CD4-positive, alpha-beta T cell (primary cell): ENCODE results near the gene MRPS26. TPM values are rescaled to one million over a fixed set of nuclear protein-coding genes. Genes with fewer than 3 reads are reported as not detected.

Experiments used
- ATAC-seq: fragments of 200-7000 bp; cut with Tn5 transposase; one replicate; pipeline ENCODE4 v1.10.0; 2022; ENCODE audit warnings: mild to moderate bottlenecking; ENCODE audit not compliant: poor library complexity
- CTCF ChIA-PET: fragments of 350-600 bp; sonication (Branson Sonifier 250); formaldehyde crosslinking; loops from one replicate; lab custom pipeline; 2021; ENCODE audit warnings: antibody characterized with exemption, inconsistent platforms; lab: Charles Lee
- POLR2A ChIA-PET: fragments of 350-600 bp; sonication (Branson Sonifier 250); formaldehyde crosslinking; loops from one replicate; lab custom pipeline; 2021; ENCODE audit warnings: antibody characterized with exemption, inconsistent platforms; lab: Charles Lee
- DNase-seq, 14 experiments: peaks; one replicate each; pipeline ENCODE4 v3.0.0-alpha.2; 2013 to 2020; ENCODE audit warnings: mixed read lengths in 2 of 14
- H3K27ac ChIP-seq, 2 donors: one replicate each; pipeline versions ENCODE4 v1.5.1 to v1.7.0; 2013; ENCODE audit warnings: low read length in 2 of 2, low read depth in 1 of 2, mild to moderate bottlenecking in 1 of 2
- H3K27me3 ChIP-seq, 2 experiments: 1 replicate in 1 of 2; 2 replicates in 1 of 2; pipeline versions ENCODE4 v1.6.1 to v1.7.0; 2013; ENCODE audit warnings: low read length in 2 of 2, control low read depth in 1 of 2, mild to moderate bottlenecking in 1 of 2, moderate library complexity in 1 of 2; ENCODE audit not compliant: insufficient read depth in 2 of 2, control insufficient read depth in 1 of 2
- H3K36me3 ChIP-seq: one replicate; pipeline ENCODE4 v1.6.1; 2013; ENCODE audit warnings: low read length, control low read depth; ENCODE audit not compliant: insufficient read depth
- H3K4me1 ChIP-seq: one replicate; pipeline ENCODE4 v1.6.1; 2013; ENCODE audit warnings: low read length, control low read depth; ENCODE audit not compliant: insufficient read depth
- H3K4me3 ChIP-seq: one replicate; pipeline ENCODE4 v1.5.1; 2013; ENCODE audit warnings: mild to moderate bottlenecking, low read length, moderate library complexity
- H3K9me3 ChIP-seq, 2 experiments: 1 replicate in 1 of 2; 2 replicates in 1 of 2; pipeline versions ENCODE4 v1.6.1 to v1.7.0; 2013; ENCODE audit warnings: low read length in 2 of 2, mild to moderate bottlenecking in 2 of 2, control low read depth in 1 of 2, moderate library complexity in 1 of 2; ENCODE audit not compliant: control insufficient read depth in 1 of 2, insufficient read depth in 1 of 2
- H3K27ac Mint-ChIP-seq: one replicate; pipeline ENCODE4 v1.8.0; 2020; ENCODE audit warnings: mixed read lengths
- H3K27me3 Mint-ChIP-seq: one replicate; pipeline ENCODE4 v1.8.0; 2021; ENCODE audit warnings: mixed read lengths
- H3K36me3 Mint-ChIP-seq: one replicate; pipeline ENCODE4 v1.8.0; 2021; ENCODE audit warnings: low read depth, mixed read lengths
- H3K4me1 Mint-ChIP-seq: one replicate; pipeline ENCODE4 v1.8.0; 2021; ENCODE audit warnings: low read depth, mixed read lengths
- H3K4me3 Mint-ChIP-seq: one replicate; pipeline ENCODE4 v1.8.0; 2020; ENCODE audit warnings: mild to moderate bottlenecking, mixed read lengths
- H3K9me3 Mint-ChIP-seq: one replicate; pipeline ENCODE4 v1.8.0; 2020; ENCODE audit warnings: mixed read lengths
- CTCF ChIP-seq: fragments of 200-600 bp; IDR thresholded peaks from one replicate; pipeline ENCODE4 v1.8.0; 2022; ENCODE audit warnings: antibody characterized with exemption, mild to moderate bottlenecking
- intact Hi-C, 2 experiments: fragments of 100-400 bp; cut with DNase I in 1 of 2; cut with micrococcal nuclease in 1 of 2; formaldehyde crosslinking; loops; one replicate each; pipeline versions ENCODE4 v1.15.1 to v1.9.0; 2023 to 2025; cut with DNase I, micrococcal nuclease
- total RNA-seq, 174 experiments: library from RNA in 2 of 174; stranded (reverse) in 2 of 174; gene quantifications; one replicate each; pipeline ENCODE4 v1.2.3 and lab custom pipeline; 2021 to 2026

The MRPS26 gene
- total RNA-seq, 2 experiments from 2014 or later, result 19.3 to 22.7 TPM

GRCh38 chr20:3067139-3068014, 21.5 kb downstream of the MRPS26 start:
- Histone ChIP-seq H3K9me3 (peaks cover 0 to 2% of the 10 kb centered on the region in 2 experiments), H3K4me1 (peaks cover 18% of the 10 kb centered on the region), H3K27me3 (no peaks in the 10 kb centered on the region), H3K27ac (no peak overlapping the region), H3K36me3 (no peaks in the 10 kb centered on the region), H3K4me3 (no peak overlapping the region)
- Mint-ChIP-seq H3K27me3 (no peaks in the 10 kb centered on the region), H3K9me3 (no peaks in the 10 kb centered on the region), H3K27ac (no peak overlapping the region), H3K4me3 (no peak overlapping the region), H3K4me1 (peaks cover 30% of the 10 kb centered on the region), H3K36me3 (peaks cover 6% of the 10 kb centered on the region)
- intact Hi-C loops, result loop anchor here in 1 of 2 experiments (2.0 to 5.0 kb wide), 2 partner anchors 25 to 250 kb away; no protein-coding TSS in a partner anchor
- ChIA-PET CTCF (interaction anchor here (2.9 kb wide), 1 partner anchor 14 kb away, joined by 9 read pairs; no protein-coding TSS in a partner anchor), POLR2A (no interaction called here)
- no peak for ATAC-seq
- no peak for DNase-seq
- no peak for TF ChIP-seq CTCF

GRCh38 chr20:3068075-3068474, 22.2 kb downstream of the MRPS26 start:
- intact Hi-C loops, result loop anchor here in 1 of 2 experiments (2.0 to 5.0 kb wide), 2 partner anchors 25 to 249 kb away; no protein-coding TSS in a partner anchor
- no peak for ATAC-seq
- TF ChIP-seq CTCF, result no peak

GRCh38 chr20:3068986-3069900, 23.4 kb downstream of the MRPS26 start:
- no peak overlapping the region for H3K27ac Mint-ChIP-seq
- H3K27me3 ChIP-seq, result no peaks in the 10 kb centered on the region
- H3K9me3 Mint-ChIP-seq, result no peaks in the 10 kb centered on the region
- H3K36me3 ChIP-seq, result no peaks in the 10 kb centered on the region
- POLR2A ChIA-PET, result interaction anchor here (0.6 to 1.2 kb wide), 5 partner anchors 23 to 107 kb away, joined by 3 to 4 read pairs (median 3); no protein-coding TSS in a partner anchor
- H3K36me3 Mint-ChIP-seq, result peaks cover 6% of the 10 kb centered on the region
- ATAC-seq, result peak; percentile 59
- CTCF ChIA-PET, result interaction anchor here (0.6 to 2.9 kb wide), 7 partner anchors 8 to 151 kb away, joined by 3 to 9 read pairs (median 4); no protein-coding TSS in a partner anchor
- H3K27me3 Mint-ChIP-seq, result no peaks in the 10 kb centered on the region
- peaks cover 36% of the 10 kb centered on the region for H3K4me1 Mint-ChIP-seq
- H3K4me3 ChIP-seq, result no peak overlapping the region
- H3K27ac ChIP-seq, result no peak overlapping the region
- H3K9me3 ChIP-seq, result peaks cover 0 to 7% of the 10 kb centered on the region in 2 experiments
- intact Hi-C loops, result loop anchor here in 1 of 2 experiments (1.0 to 5.0 kb wide), 3 partner anchors 24 to 248 kb away; no protein-coding TSS in a partner anchor
- peak overlapping the region; percentile 45 for H3K4me3 Mint-ChIP-seq
- H3K4me1 ChIP-seq, result peaks cover 24% of the 10 kb centered on the region
- peak; percentile 28 for TF ChIP-seq CTCF
- peak in 11 of 14 experiments; percentile 35 to 70 (median 55) for DNase-seq

More at GRCh38 chr20:3068075-3068474, 22.2 kb downstream of the MRPS26 start:
- peaks cover 6% of the 10 kb centered on the region for H3K36me3 Mint-ChIP-seq
- Histone ChIP-seq H3K4me3 (no peak overlapping the region), H3K27ac (no peak overlapping the region), H3K4me1 (peaks cover 24% of the 10 kb centered on the region), H3K27me3 (no peaks in the 10 kb centered on the region), H3K9me3 (peaks cover 0 to 7% of the 10 kb centered on the region in 2 experiments), H3K36me3 (no peaks in the 10 kb centered on the region)
- POLR2A ChIA-PET, result no interaction called here
- no peak overlapping the region for H3K4me3 Mint-ChIP-seq
- no peak overlapping the region for H3K27ac Mint-ChIP-seq
- no peak for DNase-seq
- CTCF ChIA-PET, result interaction anchor here (1.6 to 2.9 kb wide), 2 partner anchors 9 to 14 kb away, joined by 6 to 9 read pairs; no protein-coding TSS in a partner anchor
- peaks cover 34% of the 10 kb centered on the region for H3K4me1 Mint-ChIP-seq
- no peaks in the 10 kb centered on the region for H3K27me3 Mint-ChIP-seq
- no peaks in the 10 kb centered on the region for H3K9me3 Mint-ChIP-seq
